Muscle layer of colon (tissue), 2 donors: ENCODE measurements around the gene MSMO1.
"Not testable (repeated sequence)": the region's sequence is repeated elsewhere in the genome, so short reads cannot be mapped to it uniquely, and the experiment has no call there.

Experiments used
- H3K27ac ChIP-seq: one replicate; pipeline ENCODE4 v1.7.0; 2013; ENCODE audit warnings: low read depth, mild to moderate bottlenecking, low read length, moderate library complexity
- H3K27me3 ChIP-seq, 2 donors: one replicate each; pipeline ENCODE4 v1.7.0; 2013; ENCODE audit warnings: low read length in 2 of 2, mild to moderate bottlenecking in 2 of 2; ENCODE audit not compliant: insufficient read depth in 2 of 2, control insufficient read depth in 1 of 2
- H3K36me3 ChIP-seq: one replicate; pipeline ENCODE4 v1.7.0; 2013; ENCODE audit warnings: mild to moderate bottlenecking, low read length; ENCODE audit not compliant: insufficient read depth
- H3K4me1 ChIP-seq: one replicate; pipeline ENCODE4 v1.7.0; 2013; ENCODE audit warnings: mild to moderate bottlenecking, low read length; ENCODE audit not compliant: insufficient read depth
- H3K4me3 ChIP-seq, 2 donors: one replicate each; pipeline ENCODE4 v1.7.0; 2013; ENCODE audit warnings: low read length in 2 of 2, low read depth in 1 of 2, mild to moderate bottlenecking in 1 of 2, moderate library complexity in 1 of 2
- H3K9ac ChIP-seq: one replicate; pipeline ENCODE4 v1.7.0; 2013; ENCODE audit warnings: low read length
- H3K9me3 ChIP-seq: one replicate; pipeline ENCODE4 v1.7.0; 2013; ENCODE audit warnings: mild to moderate bottlenecking, low read length
- donor health status: abdominal sarcoma.
- donor health status: Adenocarcinoma of cecum.

The MSMO1 gene

GRCh38 chr4:165325732-165326512, 1.5 kb upstream of the MSMO1 start:
- H3K27ac ChIP-seq: no peak overlapping the region
- no peak overlapping the region for H3K9ac ChIP-seq
- H3K27me3 ChIP-seq: no peaks in the 10 kb centered on the region
- H3K36me3 ChIP-seq: no peaks in the 10 kb centered on the region
- peak overlapping the region in 1 of 2 donors; percentile 84 for H3K4me3 ChIP-seq
- no peaks in the 10 kb centered on the region for H3K9me3 ChIP-seq
- peaks cover 18% of the 10 kb centered on the region for H3K4me1 ChIP-seq

- Histone ChIP-seq H3K27ac (peak overlapping the region; percentile 65), H3K27me3 (no peaks in the 10 kb centered on the region), H3K9ac (peak overlapping the region; percentile 29)
Observed at GRCh38 chr4:165326831-165327210, 648 bp upstream of the MSMO1 start.

GRCh38 chr4:165328101-165328425, 594 bp downstream of the MSMO1 start:
- Histone ChIP-seq H3K27me3 (no peaks in the 10 kb centered on the region), H3K9me3 (no peaks in the 10 kb centered on the region), H3K4me1 (peaks cover 18% of the 10 kb centered on the region), H3K27ac (peak overlapping the region; percentile 76), H3K9ac (peak overlapping the region; percentile 55), H3K36me3 (no peaks in the 10 kb centered on the region), H3K4me3 (peak overlapping the region; percentile 84 to 89)

More at GRCh38 chr4:165326831-165327210, 648 bp upstream of the MSMO1 start:
- H3K36me3 ChIP-seq: no peaks in the 10 kb centered on the region
- peaks cover 18% of the 10 kb centered on the region for H3K4me1 ChIP-seq
- H3K4me3 ChIP-seq: peak overlapping the region; percentile 30 to 84
- no peaks in the 10 kb centered on the region for H3K9me3 ChIP-seq

GRCh38 chr4:165328708-165329107, 1.2 kb downstream of the MSMO1 start:
- no peak overlapping the region for H3K27ac ChIP-seq
- H3K4me3 ChIP-seq: peak overlapping the region in 1 of 2 donors; percentile 84
- no peaks in the 10 kb centered on the region for H3K27me3 ChIP-seq
- H3K9ac ChIP-seq: no peak overlapping the region
- H3K36me3 ChIP-seq: no peaks in the 10 kb centered on the region
- no peaks in the 10 kb centered on the region for H3K9me3 ChIP-seq
- peaks cover 18% of the 10 kb centered on the region for H3K4me1 ChIP-seq

GRCh38 chr4:165330071-165330470, 2.6 kb downstream of the MSMO1 start:
- Histone ChIP-seq H3K27ac (no peak overlapping the region), H3K4me1 (peaks cover 18% of the 10 kb centered on the region)

GRCh38 chr4:165330666-165331065, 3.2 kb downstream of the MSMO1 start:
- Histone ChIP-seq H3K36me3 (no peaks in the 10 kb centered on the region), H3K4me3 (no peak overlapping the region), H3K9me3 (no peaks in the 10 kb centered on the region), H3K4me1 (peaks cover 18% of the 10 kb centered on the region), H3K27ac (no peak overlapping the region), H3K27me3 (no peaks in the 10 kb centered on the region), H3K9ac (no peak overlapping the region)

More at GRCh38 chr4:165330071-165330470, 2.6 kb downstream of the MSMO1 start:
- Histone ChIP-seq H3K4me3 (no peak overlapping the region), H3K36me3 (no peaks in the 10 kb centered on the region), H3K9ac (no peak overlapping the region), H3K27me3 (no peaks in the 10 kb centered on the region), H3K9me3 (no peaks in the 10 kb centered on the region)

GRCh38 chr4:165331359-165331758, 3.9 kb downstream of the MSMO1 start:
- Histone ChIP-seq H3K4me1 (peaks cover 15% of the 10 kb centered on the region), H3K36me3 (no peaks in the 10 kb centered on the region), H3K9me3 (no peaks in the 10 kb centered on the region), H3K9ac (no peak overlapping the region), H3K27ac (no peak overlapping the region), H3K27me3 (no peaks in the 10 kb centered on the region), H3K4me3 (no peak overlapping the region)

GRCh38 chr4:165331823-165332222, 4.4 kb downstream of the MSMO1 start:
- H3K27ac ChIP-seq: no peak overlapping the region
- no peaks in the 10 kb centered on the region for H3K27me3 ChIP-seq
- H3K9me3 ChIP-seq: no peaks in the 10 kb centered on the region
- no peak overlapping the region for H3K9ac ChIP-seq
- peaks cover 14% of the 10 kb centered on the region for H3K4me1 ChIP-seq
- no peaks in the 10 kb centered on the region for H3K36me3 ChIP-seq
- H3K4me3 ChIP-seq: no peak overlapping the region

GRCh38 chr4:165332502-165332901, 5.0 kb downstream of the MSMO1 start:
- Histone ChIP-seq H3K9me3 (no peaks in the 10 kb centered on the region), H3K4me3 (no peak overlapping the region), H3K27ac (no peak overlapping the region), H3K36me3 (no peaks in the 10 kb centered on the region), H3K27me3 (no peaks in the 10 kb centered on the region), H3K9ac (no peak overlapping the region), H3K4me1 (peaks cover 14% of the 10 kb centered on the region)

- no peaks in the 10 kb centered on the region for H3K36me3 ChIP-seq
- no peak overlapping the region for H3K9ac ChIP-seq
- no peaks in the 10 kb centered on the region for H3K4me1 ChIP-seq
- no peaks in the 10 kb centered on the region for H3K27me3 ChIP-seq
- no peaks in the 10 kb centered on the region for H3K9me3 ChIP-seq
- no peak overlapping the region for H3K27ac ChIP-seq
- no peak overlapping the region for H3K4me3 ChIP-seq
Observed at GRCh38 chr4:165335163-165335703, 7.8 kb downstream of the MSMO1 start.

GRCh38 chr4:165336743-165337142, 9.3 kb downstream of the MSMO1 start:
- Histone ChIP-seq H3K27ac (no peak overlapping the region), H3K4me3 (no peak overlapping the region), H3K9ac (no peak overlapping the region), H3K27me3 (no peaks in the 10 kb centered on the region), H3K36me3 (peaks cover 4% of the 10 kb centered on the region), H3K9me3 (no peaks in the 10 kb centered on the region), H3K4me1 (no peaks in the 10 kb centered on the region)

GRCh38 chr4:165342340-165342739, 14.9 kb downstream of the MSMO1 start:
- H3K27me3 ChIP-seq, H3K4me1 ChIP-seq, H3K27ac ChIP-seq, H3K36me3 ChIP-seq, H3K4me3 ChIP-seq, H3K9ac ChIP-seq, H3K9me3 ChIP-seq: not testable (repeated sequence)
